ENCODE measurements around the gene PNCK. TPM values are rescaled to one million over a fixed set of nuclear protein-coding genes. Genes with fewer than 3 reads are reported as not detected.

PNCK gene
- total RNA-seq, 2 experiments from 2014 or later: 1.0 to 1.2 TPM

- Mint-ChIP-seq H3K4me1 (no peaks in the 10 kb centered on the region), H3K4me3 (no peak overlapping the region), H3K9me3 (no peaks in the 10 kb centered on the region), H3K27me3 (no peaks in the 10 kb centered on the region), H3K36me3 (no peaks in the 10 kb centered on the region), H3K27ac (no peak overlapping the region)
- DNase-seq: no peak
Measured at GRCh38 chrX:153625271-153626024, 48.2 kb downstream of the PNCK start.

GRCh38 chrX:153624196-153625091, 49.2 kb downstream of the PNCK start:
- H3K36me3 Mint-ChIP-seq: no peaks in the 10 kb centered on the region
- no peak overlapping the region for H3K4me3 Mint-ChIP-seq
- no peaks in the 10 kb centered on the region for H3K9me3 Mint-ChIP-seq
- no peak for DNase-seq
- no peaks in the 10 kb centered on the region for H3K27me3 Mint-ChIP-seq
- H3K4me1 Mint-ChIP-seq: no peaks in the 10 kb centered on the region
- H3K27ac Mint-ChIP-seq: no peak overlapping the region

GRCh38 chrX:153623310-153624029, 50.1 kb downstream of the PNCK start:
- no peaks in the 10 kb centered on the region for H3K36me3 Mint-ChIP-seq
- H3K4me3 Mint-ChIP-seq: no peak overlapping the region
- H3K4me1 Mint-ChIP-seq: no peaks in the 10 kb centered on the region
- H3K9me3 Mint-ChIP-seq: no peaks in the 10 kb centered on the region
- H3K27me3 Mint-ChIP-seq: no peaks in the 10 kb centered on the region
- no peak for DNase-seq
- no peak overlapping the region for H3K27ac Mint-ChIP-seq

GRCh38 chrX:153622661-153623309, 50.8 kb downstream of the PNCK start:
- no peak overlapping the region for H3K27ac Mint-ChIP-seq

DNA sequence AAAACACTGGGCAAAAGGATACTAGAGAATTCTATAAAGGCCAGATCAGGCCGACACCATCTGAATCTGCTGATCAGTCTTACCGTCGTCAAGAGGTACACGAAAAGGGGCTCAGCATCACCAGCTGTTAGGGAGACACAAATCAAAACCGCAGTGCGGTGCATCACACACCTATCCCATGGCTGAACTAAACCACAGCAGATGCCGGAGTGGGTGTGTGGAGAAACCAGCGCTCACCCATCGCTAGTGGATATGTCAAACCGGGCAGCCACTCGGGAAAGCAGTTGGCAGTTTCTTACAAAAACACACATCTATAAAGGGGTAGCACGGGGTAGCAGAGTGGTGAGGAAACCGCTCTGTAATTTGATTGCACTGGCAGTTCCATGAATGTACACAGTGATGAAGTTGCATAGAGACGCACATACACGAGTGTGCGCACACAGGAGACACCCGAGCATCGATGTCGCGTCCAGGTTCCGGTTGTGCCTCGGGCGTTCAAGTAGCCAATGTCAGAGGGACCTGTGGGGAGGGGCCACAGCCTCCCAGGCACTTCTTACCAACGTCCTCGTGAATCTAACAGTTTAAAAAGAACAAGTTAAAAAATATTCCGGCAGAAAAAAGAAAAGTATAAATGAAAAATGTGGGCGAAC, 51.5 kb downstream of the PNCK start:
- Mint-ChIP-seq H3K4me3 (no peak overlapping the region), H3K9me3 (no peaks in the 10 kb centered on the region), H3K27me3 (no peaks in the 10 kb centered on the region), H3K27ac (no peak overlapping the region), H3K4me1 (no peaks in the 10 kb centered on the region), H3K36me3 (no peaks in the 10 kb centered on the region)
- DNase-seq: no peak

More at GRCh38 chrX:153622661-153623309, 50.8 kb downstream of the PNCK start:
- Mint-ChIP-seq H3K9me3 (no peaks in the 10 kb centered on the region), H3K36me3 (no peaks in the 10 kb centered on the region), H3K4me1 (no peaks in the 10 kb centered on the region), H3K27me3 (no peaks in the 10 kb centered on the region), H3K4me3 (no peak overlapping the region)
- DNase-seq: no peak

DNA sequence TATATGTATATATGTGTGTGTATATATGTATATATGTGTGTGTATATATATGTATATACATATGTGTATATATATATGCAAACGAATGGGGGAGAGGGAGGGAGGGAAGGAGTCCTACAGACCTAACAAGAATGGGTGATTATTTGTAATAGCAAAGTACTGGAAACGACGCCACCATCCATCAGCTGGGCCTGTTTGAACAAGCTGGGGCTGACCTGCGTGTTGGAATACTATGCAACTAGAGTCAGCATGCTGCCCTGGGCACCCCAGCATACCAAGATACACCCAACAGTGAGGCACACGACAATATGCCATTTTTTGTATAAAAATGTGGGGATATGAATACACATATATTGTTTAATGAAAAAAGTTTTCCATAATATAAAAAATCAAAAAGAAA, 53.0 kb downstream of the PNCK start:
- Mint-ChIP-seq H3K36me3 (no peaks in the 10 kb centered on the region), H3K27me3 (no peaks in the 10 kb centered on the region), H3K27ac (no peak overlapping the region), H3K9me3 (no peaks in the 10 kb centered on the region), H3K4me1 (no peaks in the 10 kb centered on the region), H3K4me3 (no peak overlapping the region)
- no peak for DNase-seq

Other genes starting within 250 kb of the PNCK start
- 1 to 10 TPM; 1.8 to 2.1 TPM for gene TREX2, start 227.8 kb downstream of the PNCK start, total RNA-seq
- 10 to 100 TPM; 66.4 to 67.2 TPM for gene HAUS7, start 203.2 kb downstream of the PNCK start, total RNA-seq
- gene BGN, start 178.8 kb downstream of the PNCK start, total RNA-seq: not detected
- gene ATP2B3, start 156.2 kb downstream of the PNCK start, total RNA-seq: not detected
- gene CCNQ, start 74.7 kb downstream of the PNCK start, total RNA-seq: 10 to 100 TPM; 24.8 to 25.5 TPM
- gene DUSP9, start 26.6 kb downstream of the PNCK start, total RNA-seq: under 1 TPM; 0.08 to 0.23 TPM
- gene SLC6A8, start 14.1 kb upstream of the PNCK start, total RNA-seq: under 1 TPM; 0.68 to 0.70 TPM
- gene BCAP31, start 50.6 kb upstream of the PNCK start, total RNA-seq: 100 to 1,000 TPM; 103 to 109 TPM
- 1 to 10 TPM; 4.1 to 4.3 TPM for gene ABCD1, start 51.0 kb upstream of the PNCK start, total RNA-seq
- 1 to 10 TPM; 2.8 to 4.2 TPM for gene PLXNB3, start 90.4 kb upstream of the PNCK start, total RNA-seq
- gene SRPK3, start 107.2 kb upstream of the PNCK start, total RNA-seq: not detected
- 10 to 100 TPM; 55.9 to 58.1 TPM for gene IDH3G, start 120.6 kb upstream of the PNCK start, total RNA-seq
- 100 to 1,000 TPM; 133 to 145 TPM for gene SSR4, start 120.9 kb upstream of the PNCK start, total RNA-seq
- gene PDZD4, start 156.7 kb upstream of the PNCK start, total RNA-seq: under 1 TPM; 0.38 to 0.70 TPM
- under 1 TPM; 0.16 to 0.29 TPM for gene L1CAM, start 212.4 kb upstream of the PNCK start, total RNA-seq
- gene AVPR2, start 230.9 kb upstream of the PNCK start, total RNA-seq: not detected